ENCODE results near the gene PTGFRN. TPM values are rescaled to one million over a fixed set of nuclear protein-coding genes. Genes with fewer than 3 reads are reported as not detected.

Gene PTGFRN
- total RNA-seq, 1 donor from 2014 or later: 111 TPM

- intact Hi-C loops (cut with micrococcal nuclease): no loop called here
- Histone ChIP-seq H3K27me3 (ENCODE audit: low read depth) (no peaks in the 10 kb centered on the region), H3K4me1 (peaks cover 90% of the 10 kb centered on the region), H3K36me3 (peaks cover 9% of the 10 kb centered on the region), H3K9me3 (replicated peaks) (no peaks in the 10 kb centered on the region), H3K27ac (replicated peaks) (peak overlapping the region; percentile 83), H3K4me3 (peak overlapping the region; percentile 37)
- TF ChIP-seq CTCF (IDR thresholded peaks at IDR 0.05; ENCODE audit: borderline replicate concordance): no peak
- DNase-seq: peak; percentile 28
Observed at GRCh38 chr1:116951200-116951935, 41.7 kb downstream of the PTGFRN start.

GRCh38 chr1:116952738-116953275 lies 43.1 kb downstream of the PTGFRN start:
- Histone ChIP-seq H3K4me1 (peaks cover 94% of the 10 kb centered on the region), H3K27ac (replicated peaks) (no peak overlapping the region), H3K36me3 (peaks cover 9% of the 10 kb centered on the region), H3K9me3 (replicated peaks) (no peaks in the 10 kb centered on the region), H3K27me3 (ENCODE audit: low read depth) (no peaks in the 10 kb centered on the region), H3K4me3 (no peak overlapping the region)
- TF ChIP-seq CTCF (IDR thresholded peaks at IDR 0.05; ENCODE audit: borderline replicate concordance): no peak
- DNase-seq: no peak
- intact Hi-C loops (cut with micrococcal nuclease): no loop called here

GRCh38 chr1:116954440-116954839 lies 44.7 kb downstream of the PTGFRN start:
- H3K4me3 ChIP-seq: no peak overlapping the region
- intact Hi-C loops (cut with micrococcal nuclease): no loop called here
- TF ChIP-seq CTCF (IDR thresholded peaks at IDR 0.05; ENCODE audit: borderline replicate concordance): no peak
- H3K27ac ChIP-seq (replicated peaks): peak overlapping the region; percentile 50
- no peaks in the 10 kb centered on the region for H3K9me3 ChIP-seq (replicated peaks)
- DNase-seq: no peak
- peaks cover 92% of the 10 kb centered on the region for H3K4me1 ChIP-seq
- H3K27me3 ChIP-seq (ENCODE audit: low read depth): no peaks in the 10 kb centered on the region
- H3K36me3 ChIP-seq: peaks cover 3% of the 10 kb centered on the region

GRCh38 chr1:116956378-116956777 lies 46.7 kb downstream of the PTGFRN start:
- Histone ChIP-seq H3K36me3 (peaks cover 4% of the 10 kb centered on the region), H3K9me3 (replicated peaks) (no peaks in the 10 kb centered on the region), H3K4me3 (no peak overlapping the region), H3K4me1 (peaks cover 73% of the 10 kb centered on the region), H3K27ac (replicated peaks) (no peak overlapping the region), H3K27me3 (ENCODE audit: low read depth) (no peaks in the 10 kb centered on the region)
- DNase-seq: no peak
- intact Hi-C loops (cut with micrococcal nuclease): no loop called here
- no peak for TF ChIP-seq CTCF (IDR thresholded peaks at IDR 0.05; ENCODE audit: borderline replicate concordance)

- no peak for DNase-seq
- no peaks in the 10 kb centered on the region for H3K27me3 ChIP-seq (ENCODE audit: low read depth)
- H3K27ac ChIP-seq (replicated peaks): peak overlapping the region; percentile 37
- peaks cover 16% of the 10 kb centered on the region for H3K36me3 ChIP-seq
- no peak for TF ChIP-seq CTCF (IDR thresholded peaks at IDR 0.05; ENCODE audit: borderline replicate concordance)
- H3K4me3 ChIP-seq: no peak overlapping the region
- H3K4me1 ChIP-seq: peaks cover 61% of the 10 kb centered on the region
- no peaks in the 10 kb centered on the region for H3K9me3 ChIP-seq (replicated peaks)
- intact Hi-C loops (cut with micrococcal nuclease): no loop called here
Observed at GRCh38 chr1:116957646-116958045, 47.9 kb downstream of the PTGFRN start.
